Nephron progenitor cell (in vitro differentiated cells): Measurements from ENCODE around the gene NELFCD.

Experiments
- DNase-seq: peaks from one replicate; pipeline ENCODE4 v3.0.0; 2021
- H3K27ac Mint-ChIP-seq: 2 replicates; pipeline ENCODE4 v1.8.0; 2021; ENCODE audit warnings: mild to moderate bottlenecking, moderate library complexity, mixed read lengths
- H3K27me3 Mint-ChIP-seq: 2 replicates; pipeline ENCODE4 v1.8.0; 2021; ENCODE audit warnings: mild to moderate bottlenecking, low read depth, mixed read lengths; ENCODE audit not compliant: poor library complexity
- H3K36me3 Mint-ChIP-seq: 2 replicates; pipeline ENCODE4 v1.8.0; 2021; ENCODE audit warnings: low read depth, mixed read lengths
- H3K4me1 Mint-ChIP-seq: 2 replicates; pipeline ENCODE4 v1.8.0; 2021; ENCODE audit warnings: mixed read lengths
- H3K4me3 Mint-ChIP-seq: 2 replicates; pipeline ENCODE4 v1.8.0; 2021; ENCODE audit warnings: mild to moderate bottlenecking, moderate library complexity, mixed read lengths
- H3K9me3 Mint-ChIP-seq: 2 replicates; pipeline ENCODE4 v1.8.0; 2021; ENCODE audit warnings: mild to moderate bottlenecking, moderate library complexity, mixed read lengths
- CTCF ChIP-seq: fragments of 200-600 bp; sonication (generic); IDR thresholded peaks from 2 replicates; pipeline ENCODE4 v1.5.0; 2021; ENCODE audit warnings: antibody characterized with exemption

The NELFCD gene

GRCh38 chr20:59025511-59025910 is 44.5 kb downstream of the NELFCD start:
- no peak for DNase-seq
- Mint-ChIP-seq H3K27ac (no peak overlapping the region), H3K4me1 (peaks cover 62% of the 10 kb centered on the region), H3K36me3 (peaks cover 58% of the 10 kb centered on the region), H3K4me3 (no peak overlapping the region), H3K9me3 (no peaks in the 10 kb centered on the region), H3K27me3 (peaks cover 3% of the 10 kb centered on the region)
- TF ChIP-seq CTCF, result no peak

- Mint-ChIP-seq H3K27me3 (peaks cover 3% of the 10 kb centered on the region), H3K4me3 (peak overlapping the region; percentile 43), H3K9me3 (no peaks in the 10 kb centered on the region), H3K4me1 (peaks cover 63% of the 10 kb centered on the region), H3K36me3 (peaks cover 58% of the 10 kb centered on the region), H3K27ac (peak overlapping the region; percentile 66)
- no peak for DNase-seq
- TF ChIP-seq CTCF, result no peak
Observed at GRCh38 chr20:59026904-59027740, 46.1 kb downstream of the NELFCD start.

GRCh38 chr20:59027741-59028320 is 46.8 kb downstream of the NELFCD start:
- H3K4me1 Mint-ChIP-seq, result peaks cover 64% of the 10 kb centered on the region
- H3K36me3 Mint-ChIP-seq, result peaks cover 51% of the 10 kb centered on the region
- peak overlapping the region; percentile 43 for H3K4me3 Mint-ChIP-seq
- peak; percentile 39 for DNase-seq
- peak overlapping the region; percentile 66 for H3K27ac Mint-ChIP-seq
- no peak for TF ChIP-seq CTCF
- no peaks in the 10 kb centered on the region for H3K9me3 Mint-ChIP-seq
- peaks cover under 1% of the 10 kb centered on the region for H3K27me3 Mint-ChIP-seq

GRCh38 chr20:59028812-59029211 is 47.8 kb downstream of the NELFCD start:
- H3K4me3 Mint-ChIP-seq, result peak overlapping the region; percentile 71
- H3K9me3 Mint-ChIP-seq, result no peaks in the 10 kb centered on the region
- peak overlapping the region; percentile 43 for H3K27ac Mint-ChIP-seq
- TF ChIP-seq CTCF, result no peak
- DNase-seq, result no peak
- H3K27me3 Mint-ChIP-seq, result no peaks in the 10 kb centered on the region
- H3K4me1 Mint-ChIP-seq, result peaks cover 72% of the 10 kb centered on the region
- H3K36me3 Mint-ChIP-seq, result peaks cover 41% of the 10 kb centered on the region

GRCh38 chr20:59030911-59031563 is 50.0 kb downstream of the NELFCD start:
- TF ChIP-seq CTCF, result no peak
- H3K9me3 Mint-ChIP-seq, result no peaks in the 10 kb centered on the region
- H3K4me3 Mint-ChIP-seq, result peak overlapping the region; percentile 90
- peaks cover 39% of the 10 kb centered on the region for H3K36me3 Mint-ChIP-seq
- H3K4me1 Mint-ChIP-seq, result peaks cover 69% of the 10 kb centered on the region
- H3K27ac Mint-ChIP-seq, result peak overlapping the region; percentile 79
- no peak for DNase-seq
- no peaks in the 10 kb centered on the region for H3K27me3 Mint-ChIP-seq
